HEK293T (cell line): ENCODE measurements around the gene VSIR.

Experiments used
- ARNT ChIP-seq: fragments of 450-650 bp; IDR thresholded peaks from 2 replicates; pipeline ENCODE4 v1.6.1; 2017; ENCODE audit warnings: mild to moderate bottlenecking
- BHLHE40 ChIP-seq: fragments of 450-650 bp; IDR thresholded peaks from 2 replicates; pipeline ENCODE4 v1.6.1; 2016; ENCODE audit warnings: mild to moderate bottlenecking, moderate library complexity, borderline replicate concordance
- SP1 ChIP-seq: fragments of 450-650 bp; IDR thresholded peaks from 2 replicates; pipeline ENCODE4 v1.6.1; 2017
- SUZ12 ChIP-seq: fragments of 450-650 bp; IDR thresholded peaks from 2 replicates; pipeline ENCODE4 v1.6.1; 2016; ENCODE audit warnings: mild to moderate bottlenecking
- TARDBP ChIP-seq: fragments of 450-650 bp; IDR thresholded peaks from 2 replicates; pipeline ENCODE4 v1.6.1; 2016

- TF ChIP-seq SP1 (no peak), TARDBP (no peak), ARNT (no peak), BHLHE40 (no peak), SUZ12 (no peak)
Measured at GRCh38 chr10:71761105-71761511, 12.2 kb downstream of the VSIR start.
